SK-N-SH (cell line): ENCODE measurements around the gene HOXB2. TPM values are rescaled to one million over a fixed set of nuclear protein-coding genes. Genes with fewer than 3 reads are reported as not detected.

Experiments
- CTCF ChIA-PET: fragments of 300-600, 350-600 bp; formaldehyde crosslinking; extraction: SDS; loops from one replicate; lab custom pipeline; 2021; lab: Yijun Ruan, JAX
- POLR2A ChIA-PET: fragments of 350-600 bp; sonication (Branson Sonifier 250); formaldehyde crosslinking; extraction: SDS; loops from one replicate; lab custom pipeline; 2020; ENCODE audit warnings: antibody characterized with exemption, inconsistent platforms; lab: Yijun Ruan, JAX
- DNase-seq: peaks from one replicate; pipeline ENCODE4 v3.0.0; 2012
- H2AFZ ChIP-seq: fragments of 200-600 bp; sonication (generic); 2 replicates; pipeline ENCODE4 v1.8.1; 2016; ENCODE audit warnings: antibody characterized with exemption, mild to moderate bottlenecking, low read depth
- H3F3A ChIP-seq: fragments of 200-600 bp; sonication (generic); replicated peaks from 2 replicates; pipeline ENCODE3; 2016; ENCODE audit warnings: antibody characterized with exemption, mild to moderate bottlenecking; ENCODE audit not compliant: insufficient read depth
- H3K27ac ChIP-seq, 2 experiments: fragments of 200-500 bp in 1 of 2; fragments of 200-600 bp in 1 of 2; sonication (Bioruptor generic) in 1 of 2; sonication (generic), shearing (Covaris generic) in 1 of 2; 2 replicates each; pipeline versions ENCODE4 v1.5.1 to v1.6.1; 2014 to 2016; ENCODE audit warnings: low read depth in 2 of 2, inconsistent platforms in 1 of 2, low read length in 1 of 2, mild to moderate bottlenecking in 1 of 2, mixed read lengths in 1 of 2
- H3K27me3 ChIP-seq: fragments of 200-600 bp; sonication (generic), shearing (Covaris generic); 2 replicates; pipeline ENCODE4 v1.6.1; 2016; ENCODE audit warnings: mixed run types; ENCODE audit not compliant: insufficient read depth
- H3K36me3 ChIP-seq, 2 experiments: fragments of 200-500 bp in 1 of 2; fragments of 200-600 bp in 1 of 2; sonication (Bioruptor generic) in 1 of 2; sonication (generic) in 1 of 2; replicated peaks in 1 of 2; 2 replicates each; pipeline versions ENCODE3 to v1.5.1; 2014 to 2016; ENCODE audit warnings: low read length in 1 of 2, mild to moderate bottlenecking in 1 of 2; ENCODE audit not compliant: insufficient read depth in 2 of 2, control insufficient read depth in 1 of 2
- H3K4me1 ChIP-seq, 2 experiments: fragments of 200-500 bp in 1 of 2; fragments of 200-600 bp in 1 of 2; sonication (Bioruptor generic) in 1 of 2; sonication (generic), shearing (Covaris generic) in 1 of 2; 2 replicates each; pipeline versions ENCODE4 v1.5.1 to v1.6.1; 2014 to 2016; ENCODE audit warnings: low read depth in 1 of 2, low read length in 1 of 2, mixed run types in 1 of 2; ENCODE audit not compliant: insufficient read depth in 2 of 2, control insufficient read depth in 1 of 2
- H3K4me2 ChIP-seq: fragments of 200-600 bp; sonication (generic), shearing (Covaris generic); 2 replicates; pipeline ENCODE4 v1.6.1; 2017; ENCODE audit warnings: mixed run types
- H3K4me3 ChIP-seq, 2 experiments: fragments of 200-500 bp in 1 of 2; fragments of 200-600 bp in 1 of 2; sonication (Bioruptor generic) in 1 of 2; sonication (generic), shearing (Covaris generic) in 1 of 2; 2 replicates each; pipeline versions ENCODE4 v1.5.1 to v1.8.1; 2014 to 2016; ENCODE audit warnings: low read depth in 2 of 2, inconsistent platforms in 1 of 2, low read length in 1 of 2, mild to moderate bottlenecking in 1 of 2, mixed read lengths in 1 of 2, moderate library complexity in 1 of 2
- H3K79me2 ChIP-seq: fragments of 200-600 bp; sonication (generic); 2 replicates; pipeline ENCODE4 v1.8.1; 2017; ENCODE audit warnings: mild to moderate bottlenecking; ENCODE audit not compliant: insufficient read depth
- H3K9ac ChIP-seq: fragments of 200-600 bp; sonication (generic); 2 replicates; pipeline ENCODE4 v1.6.1; 2017; ENCODE audit warnings: mixed run types
- H3K9me2 ChIP-seq: fragments of 200-600 bp; sonication (generic); 2 replicates; pipeline ENCODE4 v1.6.1; 2017; ENCODE audit warnings: mixed run types
- H3K9me3 ChIP-seq: fragments of 200-600 bp; sonication (generic); 2 replicates; pipeline ENCODE4 v1.6.1; 2017; ENCODE audit warnings: mixed run types, mild to moderate bottlenecking, moderate library complexity
- H4K20me1 ChIP-seq: fragments of 200-600 bp; sonication (generic); 2 replicates; pipeline ENCODE4 v1.6.1; 2017; ENCODE audit warnings: mild to moderate bottlenecking, mixed run types; ENCODE audit not compliant: insufficient read depth
- CHD2 ChIP-seq: fragments of 150-350 bp; IDR thresholded peaks from 2 replicates; pipeline ENCODE4 v1.6.1; 2018; ENCODE audit warnings: low read length; ENCODE audit not compliant: partially characterized antibody
- EP300 ChIP-seq, 2 experiments: IDR thresholded peaks; 2 replicates each; pipeline versions ENCODE4 v1.4.0 to v1.6.1; 2012; ENCODE audit warnings: borderline replicate concordance in 1 of 2, low read depth in 1 of 2, low read length in 1 of 2
- EZH2phosphoT487 ChIP-seq: fragments of 200-600 bp; sonication (generic); IDR thresholded peaks from 2 replicates; pipeline ENCODE4 v1.6.1; 2017; ENCODE audit warnings: low read depth, mixed run types, mild to moderate bottlenecking, antibody characterized with exemption, moderate library complexity, borderline replicate concordance
- FOSL2 ChIP-seq: IDR thresholded peaks from 2 replicates; pipeline ENCODE4 v1.4.0; 2012; ENCODE audit warnings: low read depth, mild to moderate bottlenecking, moderate library complexity, borderline replicate concordance
- FOXM1 ChIP-seq: IDR thresholded peaks from 2 replicates; pipeline ENCODE4 v1.4.0; 2012; ENCODE audit warnings: low read depth, mild to moderate bottlenecking
- GABPA ChIP-seq: IDR thresholded peaks from 2 replicates; pipeline ENCODE4 v1.4.0; 2012; ENCODE audit warnings: low read depth, mild to moderate bottlenecking
- GATA2 ChIP-seq: sonication (generic); formaldehyde crosslinking; IDR thresholded peaks from 2 replicates; pipeline ENCODE4 v1.5.0; 2020; ENCODE audit warnings: mild to moderate bottlenecking, missing genetic modification reagents
- IRF3 ChIP-seq: fragments of 150-350 bp; IDR thresholded peaks from 2 replicates; pipeline ENCODE4 v1.6.1; 2016; ENCODE audit warnings: mild to moderate bottlenecking, low read depth, low read length
- JUND ChIP-seq: IDR thresholded peaks from 2 replicates; pipeline ENCODE4 v1.4.0; 2012
- MAX ChIP-seq: IDR thresholded peaks from 2 replicates; pipeline ENCODE4 v1.4.0; 2012; ENCODE audit warnings: low read depth
- MEF2A ChIP-seq: IDR thresholded peaks from 2 replicates; pipeline ENCODE4 v1.4.0; 2012; ENCODE audit warnings: low read depth, borderline replicate concordance
- NFIC ChIP-seq: IDR thresholded peaks from 2 replicates; pipeline ENCODE4 v1.4.0; 2012; ENCODE audit warnings: borderline replicate concordance
- NRF1 ChIP-seq: IDR thresholded peaks from 2 replicates; pipeline ENCODE4 v1.6.1; 2012; ENCODE audit warnings: low read depth, mild to moderate bottlenecking, low read length
- PBX3 ChIP-seq: IDR thresholded peaks from 2 replicates; pipeline ENCODE4; 2012
- RCOR1 ChIP-seq: fragments of 150-350 bp; IDR thresholded peaks from 2 replicates; pipeline ENCODE4 v1.6.1; 2017; ENCODE audit warnings: antibody characterized with exemption, low read length
- REST ChIP-seq: IDR thresholded peaks from 2 replicates; pipeline ENCODE4 v1.6.1; 2012; ENCODE audit warnings: mild to moderate bottlenecking, low read depth, low read length, moderate library complexity
- RXRA ChIP-seq: IDR thresholded peaks from 2 replicates; pipeline ENCODE4 v1.4.0; 2012; ENCODE audit warnings: low read depth, mild to moderate bottlenecking, borderline replicate concordance
- SIN3A ChIP-seq: IDR thresholded peaks from 2 replicates; pipeline ENCODE4 v1.6.1; 2012; ENCODE audit warnings: low read depth, mild to moderate bottlenecking, low read length, moderate library complexity, borderline replicate concordance
- SMC3 ChIP-seq: IDR thresholded peaks from 2 replicates; pipeline ENCODE4 v1.6.1; 2012; ENCODE audit warnings: low read depth, low read length, improper control_type of control experiment
- USF1 ChIP-seq: IDR thresholded peaks from 2 replicates; pipeline ENCODE4 v1.4.0; 2012; ENCODE audit warnings: low read depth, borderline replicate concordance
- WGBS: methylation state at CpG from one replicate; pipeline ENCODE4 v1.1.6; 2017; ENCODE audit warnings: low lambda C conversion rate; 5-methylcytosine and 5-hydroxymethylcytosine counted together
- polyA plus RNA-seq, 3 experiments: library from polyadenylated mRNA; depleted of rRNA; stranded (reverse); fragments of >200 nt; gene quantifications; 2 replicates each; pipeline ENCODE4 v1.2.3, GENCODE V29; 2012

HOXB2 gene
- polyA plus RNA-seq, 1 of the 3 experiments (the other 2 are of a cell fraction), result 1.9 TPM

- H3K9me2 ChIP-seq, result no peaks in the 10 kb centered on the region
- H3K79me2 ChIP-seq, result no peaks in the 10 kb centered on the region
- WGBS, result 42% methylated on average over 5 of the region's 5 CpGs
- no peaks in the 10 kb centered on the region for H3K36me3 ChIP-seq
- H2AFZ ChIP-seq, result no peak overlapping the region
- ChIA-PET CTCF (interaction anchor here (1.1 to 1.4 kb wide), 3 partner anchors 8 to 168 kb away, joined by 3 to 5 read pairs (median 3); no protein-coding TSS in a partner anchor), POLR2A (no interaction called here)
- H3K27me3 ChIP-seq, result peaks cover 95% of the 10 kb centered on the region
- H3K9me3 ChIP-seq, result no peaks in the 10 kb centered on the region
- no peak overlapping the region for H3K4me3 ChIP-seq
- no peak for DNase-seq
- no peaks in the 10 kb centered on the region for H3F3A ChIP-seq
- H4K20me1 ChIP-seq, result no peaks in the 10 kb centered on the region
- no peak overlapping the region for H3K9ac ChIP-seq
- no peak overlapping the region for H3K4me2 ChIP-seq
- TF ChIP-seq MAX, result no peak
- no peak for TF ChIP-seq SIN3A
- H3K4me1 ChIP-seq, result no peaks in the 10 kb centered on the region
- no peak overlapping the region for H3K27ac ChIP-seq
These were observed 25.5 kb downstream of the HOXB2 start for GRCh38 chr17:48519427-48519826.

- CTCF ChIA-PET, result no interaction called here
These were observed 27.4 kb downstream of the HOXB2 start for GRCh38 chr17:48517478-48517877.

More at GRCh38 chr17:48517478-48517877, 27.4 kb downstream of the HOXB2 start:
- Histone ChIP-seq H3K4me3 (no peak overlapping the region), H3K4me1 (no peaks in the 10 kb centered on the region), H3F3A (no peaks in the 10 kb centered on the region), H3K9ac (no peak overlapping the region), H3K27me3 (peaks cover 95% of the 10 kb centered on the region), H3K9me3 (no peaks in the 10 kb centered on the region), H4K20me1 (no peaks in the 10 kb centered on the region), H3K27ac (no peak overlapping the region)
- no peak for DNase-seq
- no peak for TF ChIP-seq NRF1
- TF ChIP-seq NFIC, result no peak
- no peak for TF ChIP-seq EP300 (IDR thresholded peaks at IDR 0.05; ENCODE audit: borderline replicate concordance in 1 of 2, low read depth in 1 of 2, low read length in 1 of 2)
- no peak for TF ChIP-seq REST
- TF ChIP-seq GATA2 (CRISPR knock-in tag), result no peak
- TF ChIP-seq SMC3, result no peak
- no peak for TF ChIP-seq RCOR1
- no peak for TF ChIP-seq FOXM1
- TF ChIP-seq MEF2A, result no peak
- TF ChIP-seq RXRA, result no peak
- no peak for TF ChIP-seq CHD2
- TF ChIP-seq SIN3A, result no peak
- no peak for TF ChIP-seq GABPA
- TF ChIP-seq EZH2phosphoT487, result no peak
- TF ChIP-seq JUND, result no peak
- TF ChIP-seq FOSL2, result no peak
- no peak for TF ChIP-seq IRF3
- TF ChIP-seq USF1, result no peak
- TF ChIP-seq PBX3, result no peak
- TF ChIP-seq, all 33 proteins: peak for 0
- H2AFZ ChIP-seq, result no peak overlapping the region
- no peak overlapping the region for H3K4me2 ChIP-seq
- H3K36me3 ChIP-seq, result no peaks in the 10 kb centered on the region
- under 1% methylated on average over 3 of the region's 3 CpGs for WGBS
- H3K79me2 ChIP-seq, result no peaks in the 10 kb centered on the region
- no peaks in the 10 kb centered on the region for H3K9me2 ChIP-seq
- POLR2A ChIA-PET, result no interaction called here
